ENCODE measurements around the gene SSBP4.
A peak's percentile ranks its signal among the peaks of the same experiment; 100 is the strongest.

SSBP4 gene

DNA sequence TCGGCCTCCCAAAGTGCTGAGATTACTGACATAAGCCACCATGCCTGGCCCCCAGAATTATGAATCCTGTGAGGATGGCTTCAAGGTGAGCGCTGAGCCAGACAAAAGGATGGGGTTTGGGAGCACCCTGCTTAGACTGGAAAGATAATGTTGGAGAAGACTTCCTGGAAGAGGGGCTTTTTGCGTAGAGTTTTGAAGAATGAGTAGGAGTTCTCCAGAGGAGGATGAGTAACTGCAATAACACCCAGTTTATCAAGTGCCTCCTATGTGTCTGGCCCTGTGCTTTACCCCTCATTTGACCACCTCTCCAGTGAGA is 33.9 kb upstream of the SSBP4 start:
- H3K4me2 ChIP-seq: peak overlapping the region in 9 of 11 experiments; percentile 0 to 99 (median 66); a peak in 14 of 22 replicates
- H3K36me3 ChIP-seq: peaks cover 0 to 25% (median 0%) of the 10 kb centered on the region in 11 experiments; a peak in 6 of 22 replicates
- H3K4me3 ChIP-seq: no peak overlapping the region
- H4K20me1 ChIP-seq: peaks cover 0 to 33% (median 0%) of the 10 kb centered on the region in 11 experiments; a peak in 3 of 22 replicates
- H3K9ac ChIP-seq: no peak overlapping the region
- H3K9me3 ChIP-seq (replicated peaks in 1 of 11): no peaks in the 10 kb centered on the region
- TF ChIP-seq Cebpa-rat (IDR thresholded peaks at IDR 0.05): no peak
- H3K27me3 ChIP-seq: peaks cover 0 to 38% (median 32%) of the 10 kb centered on the region in 11 experiments; a peak in 16 of 22 replicates
- no peak overlapping the region for H3K27ac ChIP-seq
- peaks cover 36 to 99% (median 66%) of the 10 kb centered on the region in 10 experiments for H3K4me1 ChIP-seq

GRCh38 chr19:18385675-18386542 is 33.3 kb upstream of the SSBP4 start, which contains the start of gene GDF15:
GDF15 (plus strand) TSS chr19:18386158; CDS start chr19:18386190, 32 bp downstream.
- peak within 1 kb of the TSS in 3 of 11 experiments; percentile 18 to 30 (median 30); a peak in 4 of 22 replicates for H3K9ac ChIP-seq
- no peaks in the 10 kb centered on the region for H3K9me3 ChIP-seq (replicated peaks in 1 of 11)
- peak within 1 kb of the TSS in 1 of 11 experiments; percentile 10; a peak in 3 of 22 replicates for H3K27ac ChIP-seq
- H3K4me2 ChIP-seq: peak within 1 kb of the TSS; percentile 83 to 99 (median 89)
- peaks cover 0 to 39% (median 0%) of the 10 kb centered on the region in 11 experiments; a peak in 3 of 22 replicates for H4K20me1 ChIP-seq
- H3K27me3 ChIP-seq: peaks cover 0 to 42% (median 32%) of the 10 kb centered on the region in 11 experiments; a peak in 16 of 22 replicates
- H3K4me1 ChIP-seq: peaks cover 36 to 99% (median 60%) of the 10 kb centered on the region in 10 experiments
- peaks cover 0 to 31% (median 0%) of the 10 kb centered on the region in 11 experiments; a peak in 6 of 22 replicates for H3K36me3 ChIP-seq
- H3K4me3 ChIP-seq: peak within 1 kb of the TSS in 3 of 10 experiments; percentile 38 to 54 (median 41); a peak in 4 of 20 replicates
- no peak for TF ChIP-seq Cebpa-rat (IDR thresholded peaks at IDR 0.05)

- no peak for TF ChIP-seq Cebpa-rat (IDR thresholded peaks at IDR 0.05)
- Histone ChIP-seq H4K20me1 (peaks cover 0 to 47% (median 0%) of the 10 kb centered on the region in 11 experiments; a peak in 4 of 22 replicates), H3K27me3 (peaks cover 0 to 43% (median 32%) of the 10 kb centered on the region in 11 experiments; a peak in 16 of 22 replicates), H3K4me2 (peak overlapping the region; percentile 83 to 99 (median 89); a peak in 21 of 22 replicates), H3K9ac (peak overlapping the region in 3 of 11 experiments; percentile 18 to 30 (median 30); a peak in 4 of 22 replicates), H3K9me3 (replicated peaks in 1 of 11) (no peaks in the 10 kb centered on the region), H3K27ac (peak overlapping the region in 1 of 11 experiments; percentile 10; a peak in 3 of 22 replicates), H3K36me3 (peaks cover 0 to 39% (median 0%) of the 10 kb centered on the region in 11 experiments; a peak in 6 of 22 replicates), H3K4me1 (peaks cover 33 to 99% (median 55%) of the 10 kb centered on the region in 10 experiments), H3K4me3 (peak overlapping the region in 3 of 10 experiments; percentile 38 to 54 (median 41); a peak in 4 of 20 replicates)
Measured at GRCh38 chr19:18386543-18387271, 32.5 kb upstream of the SSBP4 start.

GRCh38 chr19:18388100-18388959 is 30.9 kb upstream of the SSBP4 start:
- no peak for TF ChIP-seq Cebpa-rat (IDR thresholded peaks at IDR 0.05)
- Histone ChIP-seq H3K9me3 (replicated peaks in 1 of 11) (no peaks in the 10 kb centered on the region), H3K27me3 (peaks cover 0 to 54% (median 35%) of the 10 kb centered on the region in 11 experiments; a peak in 17 of 22 replicates), H3K4me2 (peak overlapping the region; percentile 83 to 99 (median 89)), H3K27ac (peak overlapping the region in 4 of 11 experiments; percentile 3 to 46 (median 36); a peak in 5 of 22 replicates), H3K9ac (peak overlapping the region in 10 of 11 experiments; percentile 26 to 72 (median 54); a peak in 14 of 22 replicates), H3K4me1 (peaks cover 27 to 97% (median 56%) of the 10 kb centered on the region in 10 experiments), H4K20me1 (peaks cover 0 to 54% (median 0%) of the 10 kb centered on the region in 11 experiments; a peak in 4 of 22 replicates), H3K4me3 (peak overlapping the region; percentile 6 to 58 (median 44); a peak in 16 of 20 replicates), H3K36me3 (peaks cover 0 to 53% (median 0%) of the 10 kb centered on the region in 11 experiments; a peak in 6 of 22 replicates)

DNA sequence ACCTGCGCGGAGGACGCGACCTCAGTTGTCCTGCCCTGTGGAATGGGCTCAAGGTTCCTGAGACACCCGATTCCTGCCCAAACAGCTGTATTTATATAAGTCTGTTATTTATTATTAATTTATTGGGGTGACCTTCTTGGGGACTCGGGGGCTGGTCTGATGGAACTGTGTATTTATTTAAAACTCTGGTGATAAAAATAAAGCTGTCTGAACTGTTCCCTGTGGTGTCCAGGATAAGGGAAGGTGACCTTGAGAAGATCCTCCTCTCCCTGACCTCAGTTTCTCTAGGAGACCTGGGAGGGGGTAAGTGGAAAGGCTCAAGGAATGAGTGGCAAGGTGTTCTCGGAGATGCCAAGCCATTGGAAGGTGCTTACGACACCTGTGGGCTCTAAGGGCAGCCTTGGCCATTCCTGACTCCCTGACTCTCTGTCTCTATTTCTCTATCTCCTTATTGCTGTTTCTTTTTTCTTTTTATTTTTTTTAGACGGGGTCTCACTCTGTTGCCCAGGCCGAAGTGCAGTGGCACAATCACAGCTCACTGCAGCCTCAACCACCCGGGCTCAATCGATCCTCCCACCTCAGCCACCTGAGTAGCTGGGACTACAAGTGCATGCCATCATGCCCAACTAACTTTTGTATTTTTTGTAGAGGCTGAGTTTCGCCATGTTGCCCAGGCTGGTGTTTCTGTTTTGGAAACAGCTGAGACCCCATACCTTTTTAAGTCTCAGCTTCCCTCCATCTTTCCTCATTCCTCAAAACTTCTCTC is 30.1 kb upstream of the SSBP4 start:
- Histone ChIP-seq H3K9ac (peak overlapping the region in 8 of 11 experiments; percentile 26 to 86 (median 57); a peak in 9 of 22 replicates), H3K36me3 (peaks cover 0 to 58% (median 0%) of the 10 kb centered on the region in 11 experiments; a peak in 6 of 22 replicates), H3K27ac (no peak overlapping the region), H3K9me3 (replicated peaks in 1 of 11) (no peaks in the 10 kb centered on the region), H3K4me3 (peak overlapping the region in 7 of 10 experiments; percentile 38 to 58 (median 45); a peak in 12 of 20 replicates), H3K4me2 (peak overlapping the region; percentile 83 to 99 (median 89)), H3K4me1 (peaks cover 27 to 95% (median 61%) of the 10 kb centered on the region in 10 experiments), H4K20me1 (peaks cover 0 to 57% (median 0%) of the 10 kb centered on the region in 11 experiments; a peak in 4 of 22 replicates), H3K27me3 (peaks cover 0 to 54% (median 35%) of the 10 kb centered on the region in 11 experiments; a peak in 17 of 22 replicates)
- TF ChIP-seq Cebpa-rat (IDR thresholded peaks at IDR 0.05): no peak

GRCh38 chr19:18389726-18390064 is 29.5 kb upstream of the SSBP4 start:
- Histone ChIP-seq H3K27me3 (peaks cover 0 to 54% (median 35%) of the 10 kb centered on the region in 11 experiments; a peak in 17 of 22 replicates), H3K9ac (peak overlapping the region in 2 of 11 experiments; percentile 53 to 86; a peak in 4 of 22 replicates), H3K9me3 (replicated peaks in 1 of 11) (no peaks in the 10 kb centered on the region), H4K20me1 (peaks cover 0 to 57% (median 0%) of the 10 kb centered on the region in 11 experiments; a peak in 4 of 22 replicates), H3K36me3 (peaks cover 0 to 64% (median 0%) of the 10 kb centered on the region in 11 experiments; a peak in 6 of 22 replicates), H3K27ac (no peak overlapping the region), H3K4me3 (no peak overlapping the region), H3K4me2 (peak overlapping the region in 3 of 11 experiments; percentile 95 to 99 (median 99); a peak in 6 of 22 replicates), H3K4me1 (peaks cover 27 to 100% (median 61%) of the 10 kb centered on the region in 10 experiments)
- TF ChIP-seq Cebpa-rat (IDR thresholded peaks at IDR 0.05): no peak
